WTC11 (cell line): ENCODE data around the gene FAM228B. TPM values are rescaled to one million over a fixed set of nuclear protein-coding genes. Genes with fewer than 3 reads are reported as not detected.

Source experiments
- ATAC-seq: fragments of 200-7000 bp; cut with Tn5 transposase; 2 replicates; pipeline ENCODE4 v1.10.0; 2021; ENCODE audit warnings: mild to moderate bottlenecking, moderate library complexity
- CTCF ChIA-PET: fragments of 300-600 bp; sonication (Branson Sonifier 250); formaldehyde crosslinking; loops from one replicate; lab custom pipeline; 2021; ENCODE audit warnings: antibody characterized with exemption; lab: Charles Lee
- POLR2A ChIA-PET: fragments of 350-600 bp; sonication (Branson Sonifier 250); formaldehyde crosslinking; loops from one replicate; lab custom pipeline; 2021; ENCODE audit warnings: antibody characterized with exemption; lab: Charles Lee
- DNase-seq: peaks from one replicate; pipeline ENCODE4 v3.0.0; 2021; ENCODE audit warnings: low spot score
- H3K27ac Mint-ChIP-seq: 2 replicates; pipeline ENCODE4 v1.8.0; 2021; ENCODE audit warnings: mixed read lengths
- H3K27me3 Mint-ChIP-seq: 2 replicates; pipeline ENCODE4 v1.8.0; 2021; ENCODE audit warnings: low read depth, mild to moderate bottlenecking, moderate library complexity, mixed read lengths
- H3K36me3 Mint-ChIP-seq: 2 replicates; pipeline ENCODE4 v1.8.0; 2021; ENCODE audit warnings: mixed read lengths
- H3K4me1 Mint-ChIP-seq: 2 replicates; pipeline ENCODE4 v1.8.0; 2022; ENCODE audit warnings: mixed read lengths
- H3K4me3 Mint-ChIP-seq: 2 replicates; pipeline ENCODE4 v1.8.0; 2021; ENCODE audit warnings: mild to moderate bottlenecking, moderate library complexity, mixed read lengths
- H3K9me3 Mint-ChIP-seq: 2 replicates; pipeline ENCODE4 v1.8.0; 2021; ENCODE audit warnings: mixed read lengths
- ATF1 ChIP-seq: sonication (generic); formaldehyde crosslinking; IDR thresholded peaks from 2 replicates; pipeline ENCODE4 v1.8.1; 2023; ENCODE audit warnings: mild to moderate bottlenecking, moderate library complexity, missing genetic modification reagents
- CBFB ChIP-seq: sonication (generic); formaldehyde crosslinking; IDR thresholded peaks from 2 replicates; pipeline ENCODE4 v1.8.1; 2022; ENCODE audit warnings: mild to moderate bottlenecking, low read depth, missing genetic modification reagents
- CREM ChIP-seq: sonication (generic); formaldehyde crosslinking; IDR thresholded peaks from 2 replicates; pipeline ENCODE4 v1.8.1; 2022; ENCODE audit warnings: mild to moderate bottlenecking, missing genetic modification reagents, moderate library complexity
- E2F1 ChIP-seq: sonication (generic); formaldehyde crosslinking; IDR thresholded peaks from 2 replicates; pipeline ENCODE4 v1.8.0; 2022; ENCODE audit warnings: mild to moderate bottlenecking, missing genetic modification reagents
- ELF4 ChIP-seq: sonication (generic); formaldehyde crosslinking; IDR thresholded peaks from 2 replicates; pipeline ENCODE4 v1.8.1; 2022; ENCODE audit warnings: low read depth, mild to moderate bottlenecking, moderate library complexity, missing genetic modification reagents
- EMX1 ChIP-seq: fragments of 250-450 bp; sonication (Bioruptor Pico); IDR thresholded peaks from 2 replicates; pipeline ENCODE4 v1.8.0; 2021; ENCODE audit warnings: mild to moderate bottlenecking
- ETV6 ChIP-seq: sonication (generic); formaldehyde crosslinking; IDR thresholded peaks from 2 replicates; pipeline ENCODE4 v1.8.1; 2022; ENCODE audit warnings: mild to moderate bottlenecking, missing genetic modification reagents
- FOXP1 ChIP-seq: sonication (generic); formaldehyde crosslinking; IDR thresholded peaks from 2 replicates; pipeline ENCODE4 v1.8.0; 2022; ENCODE audit warnings: missing genetic modification reagents, mild to moderate bottlenecking, moderate library complexity, borderline replicate concordance
- GABPB1 ChIP-seq: sonication (generic); formaldehyde crosslinking; IDR thresholded peaks from 2 replicates; pipeline ENCODE4 v1.8.1; 2023; ENCODE audit warnings: mild to moderate bottlenecking, missing genetic modification reagents
- KAT7 ChIP-seq: sonication (generic); formaldehyde crosslinking; IDR thresholded peaks from 2 replicates; pipeline ENCODE4 v1.8.1; 2023; ENCODE audit warnings: missing genetic modification reagents, mild to moderate bottlenecking, borderline replicate concordance
- MAX ChIP-seq: sonication (generic); formaldehyde crosslinking; IDR thresholded peaks from 2 replicates; pipeline ENCODE4 v1.8.0; 2022; ENCODE audit warnings: mild to moderate bottlenecking, missing genetic modification reagents
- MYBL2 ChIP-seq: sonication (generic); formaldehyde crosslinking; IDR thresholded peaks from 2 replicates; pipeline ENCODE4 v1.8.1; 2023; ENCODE audit warnings: mild to moderate bottlenecking, moderate library complexity, missing genetic modification reagents
- OVOL2 ChIP-seq: fragments of 250-450 bp; sonication (Bioruptor Pico); IDR thresholded peaks from 2 replicates; pipeline ENCODE4 v1.9.0; 2021; ENCODE audit warnings: mild to moderate bottlenecking, borderline replicate concordance
- RELA ChIP-seq: sonication (generic); formaldehyde crosslinking; IDR thresholded peaks from 2 replicates; pipeline ENCODE4 v1.8.1; 2022; ENCODE audit warnings: missing genetic modification reagents, mild to moderate bottlenecking, borderline replicate concordance
- SP1 ChIP-seq: sonication (generic); formaldehyde crosslinking; conservative IDR thresholded peaks from 2 replicates; pipeline ENCODE4 v1.8.1; 2022; ENCODE audit warnings: missing genetic modification reagents
- TEAD4 ChIP-seq: sonication (generic); formaldehyde crosslinking; IDR thresholded peaks from 2 replicates; pipeline ENCODE4 v1.8.0; 2022; ENCODE audit warnings: mild to moderate bottlenecking, missing genetic modification reagents
- USF2 ChIP-seq: sonication (generic); formaldehyde crosslinking; IDR thresholded peaks from 2 replicates; pipeline ENCODE4 v1.8.1; 2023; ENCODE audit warnings: mild to moderate bottlenecking, missing genetic modification reagents, moderate library complexity
- ZNF232 ChIP-seq: sonication (generic); formaldehyde crosslinking; IDR thresholded peaks from 2 replicates; pipeline ENCODE4 v1.8.0; 2022; ENCODE audit warnings: mild to moderate bottlenecking, missing genetic modification reagents
- ZNF416 ChIP-seq: fragments of 250-450 bp; sonication (Bioruptor Pico); IDR thresholded peaks from 2 replicates; pipeline ENCODE4 v1.9.0; 2021; ENCODE audit warnings: mild to moderate bottlenecking, inconsistent platforms
- ZNF423 ChIP-seq: fragments of 250-450 bp; sonication (Bioruptor Pico); IDR thresholded peaks from 2 replicates; pipeline ENCODE4 v2.1.2; 2022; ENCODE audit warnings: mild to moderate bottlenecking, moderate library complexity
- total RNA-seq: library from RNA; stranded (reverse); gene quantifications from 3 replicates; pipeline ENCODE4 v1.2.3, GENCODE V29; 2021
- TF ChIP-seq, protein P1 (sequence below): sonication (generic); formaldehyde crosslinking; IDR thresholded peaks from 2 replicates; pipeline ENCODE4 v1.8.1; 2022; ENCODE audit warnings: missing genetic modification reagents, borderline replicate concordance
- TF ChIP-seq, protein P2 (sequence below): fragments of 250-450 bp; sonication (Bioruptor Pico); IDR thresholded peaks from 2 replicates; pipeline ENCODE4 v1.9.0; 2021; ENCODE audit warnings: mild to moderate bottlenecking
- TF ChIP-seq, protein P3 (sequence below): sonication (generic); formaldehyde crosslinking; IDR thresholded peaks from 2 replicates; pipeline ENCODE4 v1.8.0; 2023; ENCODE audit warnings: missing genetic modification reagents
- TF ChIP-seq, protein P4 (sequence below): sonication (generic); formaldehyde crosslinking; IDR thresholded peaks from 2 replicates; pipeline ENCODE4 v1.8.1; 2023; ENCODE audit warnings: mild to moderate bottlenecking, moderate library complexity, missing genetic modification reagents

FAM228B gene
- total RNA-seq, 1 experiment from 2014 or later = 2.7 TPM

- DNase-seq = peak; percentile 94
- Mint-ChIP-seq H3K27ac (peak within 1 kb of the TSS; percentile 98), H3K27me3 (no peaks in the 10 kb centered on the region), H3K36me3 (peaks cover 30% of the 10 kb centered on the region), H3K4me3 (peak within 1 kb of the TSS; percentile 89), H3K9me3 (no peaks in the 10 kb centered on the region), H3K4me1 (peaks cover 20% of the 10 kb centered on the region)
- CTCF ChIA-PET = interaction anchor here (0.5 to 3.4 kb wide), 48 partner anchors 8 to 901 kb away, joined by 3 to 64 read pairs (median 5); partner anchors contain the start of genes ATAD2B, FAM228B, FKBP1B and PFN4
- POLR2A ChIA-PET = interaction anchor here (1.0 to 3.0 kb wide), 12 partner anchors 8 to 325 kb away, joined by 3 to 30 read pairs (median 5); partner anchors contain the start of genes ATAD2B, FAM228B, SF3B6 and WDCP
- ATAC-seq = peak; percentile 85
- peak; percentile 83; the same call in 1 of the 2 replicates for TF ChIP-seq MYBL2 (CRISPR knock-in tag)
- TF ChIP-seq, protein P1, sequence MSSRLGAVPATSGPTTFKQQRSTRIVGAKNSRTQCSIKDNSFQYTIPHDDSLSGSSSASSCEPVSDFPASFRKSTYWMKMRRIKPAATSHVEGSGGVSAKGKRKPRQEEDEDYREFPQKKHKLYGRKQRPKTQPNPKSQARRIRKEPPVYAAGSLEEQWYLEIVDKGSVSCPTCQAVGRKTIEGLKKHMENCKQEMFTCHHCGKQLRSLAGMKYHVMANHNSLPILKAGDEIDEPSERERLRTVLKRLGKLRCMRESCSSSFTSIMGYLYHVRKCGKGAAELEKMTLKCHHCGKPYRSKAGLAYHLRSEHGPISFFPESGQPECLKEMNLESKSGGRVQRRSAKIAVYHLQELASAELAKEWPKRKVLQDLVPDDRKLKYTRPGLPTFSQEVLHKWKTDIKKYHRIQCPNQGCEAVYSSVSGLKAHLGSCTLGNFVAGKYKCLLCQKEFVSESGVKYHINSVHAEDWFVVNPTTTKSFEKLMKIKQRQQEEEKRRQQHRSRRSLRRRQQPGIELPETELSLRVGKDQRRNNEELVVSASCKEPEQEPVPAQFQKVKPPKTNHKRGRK = no peak
- TF ChIP-seq ZNF232 (CRISPR knock-in tag) = 0 out of 2 replicates have a peak, but pooled peaks have one; percentile 79
- peak; percentile 68; the same call in 1 of the 2 replicates for TF ChIP-seq ZNF416 (CRISPR knock-in tag)
- 0 out of 2 replicates have a peak, but pooled peaks have one; percentile 39 for TF ChIP-seq FOXP1 (CRISPR knock-in tag)
- TF ChIP-seq MAX (CRISPR knock-in tag) = 0 out of 2 replicates have a peak, but pooled peaks have one; percentile 3
- TF ChIP-seq, protein P2, sequence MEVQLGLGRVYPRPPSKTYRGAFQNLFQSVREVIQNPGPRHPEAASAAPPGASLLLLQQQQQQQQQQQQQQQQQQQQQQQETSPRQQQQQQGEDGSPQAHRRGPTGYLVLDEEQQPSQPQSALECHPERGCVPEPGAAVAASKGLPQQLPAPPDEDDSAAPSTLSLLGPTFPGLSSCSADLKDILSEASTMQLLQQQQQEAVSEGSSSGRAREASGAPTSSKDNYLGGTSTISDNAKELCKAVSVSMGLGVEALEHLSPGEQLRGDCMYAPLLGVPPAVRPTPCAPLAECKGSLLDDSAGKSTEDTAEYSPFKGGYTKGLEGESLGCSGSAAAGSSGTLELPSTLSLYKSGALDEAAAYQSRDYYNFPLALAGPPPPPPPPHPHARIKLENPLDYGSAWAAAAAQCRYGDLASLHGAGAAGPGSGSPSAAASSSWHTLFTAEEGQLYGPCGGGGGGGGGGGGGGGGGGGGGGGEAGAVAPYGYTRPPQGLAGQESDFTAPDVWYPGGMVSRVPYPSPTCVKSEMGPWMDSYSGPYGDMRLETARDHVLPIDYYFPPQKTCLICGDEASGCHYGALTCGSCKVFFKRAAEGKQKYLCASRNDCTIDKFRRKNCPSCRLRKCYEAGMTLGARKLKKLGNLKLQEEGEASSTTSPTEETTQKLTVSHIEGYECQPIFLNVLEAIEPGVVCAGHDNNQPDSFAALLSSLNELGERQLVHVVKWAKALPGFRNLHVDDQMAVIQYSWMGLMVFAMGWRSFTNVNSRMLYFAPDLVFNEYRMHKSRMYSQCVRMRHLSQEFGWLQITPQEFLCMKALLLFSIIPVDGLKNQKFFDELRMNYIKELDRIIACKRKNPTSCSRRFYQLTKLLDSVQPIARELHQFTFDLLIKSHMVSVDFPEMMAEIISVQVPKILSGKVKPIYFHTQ (CRISPR knock-in tag) = 0 out of 2 replicates have a peak, but pooled peaks have one; percentile 33
- TF ChIP-seq SP1 (CRISPR knock-in tag) = peak; percentile 50
- TF ChIP-seq OVOL2 = peak; percentile 24; the same call in 1 of the 2 replicates
- TF ChIP-seq EMX1 (CRISPR knock-in tag) = no peak
- TF ChIP-seq ELF4 = no peak
- TF ChIP-seq ATF1 = peak; percentile 75; the same call in 1 of the 2 replicates
- 0 out of 2 replicates have a peak, but pooled peaks have one; percentile 9 for TF ChIP-seq USF2
- no peak for TF ChIP-seq TEAD4 (CRISPR knock-in tag)
- TF ChIP-seq ETV6 (CRISPR knock-in tag) = 0 out of 2 replicates have a peak, but pooled peaks have one; percentile 51
- TF ChIP-seq RELA (CRISPR knock-in tag) = no peak
- TF ChIP-seq E2F1 (CRISPR knock-in tag) = 0 out of 2 replicates have a peak, but pooled peaks have one; percentile 36
- peak; percentile 45; the same call in 1 of the 2 replicates for TF ChIP-seq CREM (CRISPR knock-in tag)
- no peak; the same call in 1 of the 2 replicates for TF ChIP-seq CBFB (CRISPR knock-in tag)
- TF ChIP-seq, protein P3, sequence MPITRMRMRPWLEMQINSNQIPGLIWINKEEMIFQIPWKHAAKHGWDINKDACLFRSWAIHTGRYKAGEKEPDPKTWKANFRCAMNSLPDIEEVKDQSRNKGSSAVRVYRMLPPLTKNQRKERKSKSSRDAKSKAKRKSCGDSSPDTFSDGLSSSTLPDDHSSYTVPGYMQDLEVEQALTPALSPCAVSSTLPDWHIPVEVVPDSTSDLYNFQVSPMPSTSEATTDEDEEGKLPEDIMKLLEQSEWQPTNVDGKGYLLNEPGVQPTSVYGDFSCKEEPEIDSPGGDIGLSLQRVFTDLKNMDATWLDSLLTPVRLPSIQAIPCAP = no peak
- 0 out of 2 replicates have a peak, but pooled peaks have one; percentile 29 for TF ChIP-seq KAT7 (CRISPR knock-in tag)
- no peak for TF ChIP-seq ZNF423 (CRISPR knock-in tag)
- 0 out of 2 replicates have a peak, but pooled peaks have one; percentile 32 for TF ChIP-seq GABPB1 (CRISPR knock-in tag)
- TF ChIP-seq, protein P4, sequence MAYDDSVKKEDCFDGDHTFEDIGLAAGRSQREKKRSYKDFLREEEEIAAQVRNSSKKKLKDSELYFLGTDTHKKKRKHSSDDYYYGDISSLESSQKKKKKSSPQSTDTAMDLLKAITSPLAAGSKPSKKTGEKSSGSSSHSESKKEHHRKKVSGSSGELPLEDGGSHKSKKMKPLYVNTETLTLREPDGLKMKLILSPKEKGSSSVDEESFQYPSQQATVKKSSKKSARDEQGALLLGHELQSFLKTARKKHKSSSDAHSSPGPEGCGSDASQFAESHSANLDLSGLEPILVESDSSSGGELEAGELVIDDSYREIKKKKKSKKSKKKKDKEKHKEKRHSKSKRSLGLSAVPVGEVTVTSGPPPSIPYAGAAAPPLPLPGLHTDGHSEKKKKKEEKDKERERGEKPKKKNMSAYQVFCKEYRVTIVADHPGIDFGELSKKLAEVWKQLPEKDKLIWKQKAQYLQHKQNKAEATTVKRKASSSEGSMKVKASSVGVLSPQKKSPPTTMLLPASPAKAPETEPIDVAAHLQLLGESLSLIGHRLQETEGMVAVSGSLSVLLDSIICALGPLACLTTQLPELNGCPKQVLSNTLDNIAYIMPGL (CRISPR knock-in tag) = peak; percentile 100
Observed at GRCh38 chr2:24084386-24085199, 38.7 kb upstream of the FAM228B start, which contains the start of gene TP53I3. Gene TP53I3 (minus strand): TSS chr2:24084834. CDS start chr2:24084326, 508 bp downstream.
